Prostate gland (tissue), 2 donors: ENCODE data around the gene CTBP2.

ENCODE experiments used
- POLR2A ChIP-seq: fragments of 450-650 bp; IDR thresholded peaks from one replicate; pipeline ENCODE4 v1.6.1; 2016; ENCODE audit warnings: antibody characterized with exemption, mild to moderate bottlenecking
- TF ChIP-seq, protein P1 (sequence below), 4 experiments: fragments of 200-600 bp in 2 of 4; fragments of 450-650 bp in 2 of 4; sonication (generic) in 2 of 4; IDR thresholded peaks; 1 replicate in 3 of 4; 2 replicates in 1 of 4; pipeline ENCODE4 v1.5.1; 2016 to 2019; ENCODE audit warnings: antibody characterized with exemption in 4 of 4, mild to moderate bottlenecking in 2 of 4, moderate library complexity in 2 of 4

DNA sequence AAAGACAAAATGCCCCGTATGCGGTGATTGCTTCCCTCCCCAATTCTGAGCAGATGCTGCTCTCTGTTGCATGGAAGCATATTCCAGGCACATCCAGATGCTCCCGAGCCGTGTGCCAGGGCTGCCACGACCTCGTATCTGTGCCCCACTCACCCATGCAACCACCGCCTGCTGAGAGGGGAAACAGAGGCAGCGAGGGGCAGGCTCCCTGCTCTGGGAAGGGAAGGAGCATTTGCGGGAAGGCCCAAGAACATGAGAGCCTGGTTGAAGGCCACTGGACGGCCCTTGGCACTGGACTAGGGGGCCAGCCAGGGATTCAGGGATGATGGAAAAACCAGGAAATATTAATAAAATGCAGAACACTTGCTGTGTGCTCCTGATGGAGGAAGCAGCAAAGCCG, 89.4 kb downstream of the CTBP2 start:
- TF ChIP-seq, protein P1, sequence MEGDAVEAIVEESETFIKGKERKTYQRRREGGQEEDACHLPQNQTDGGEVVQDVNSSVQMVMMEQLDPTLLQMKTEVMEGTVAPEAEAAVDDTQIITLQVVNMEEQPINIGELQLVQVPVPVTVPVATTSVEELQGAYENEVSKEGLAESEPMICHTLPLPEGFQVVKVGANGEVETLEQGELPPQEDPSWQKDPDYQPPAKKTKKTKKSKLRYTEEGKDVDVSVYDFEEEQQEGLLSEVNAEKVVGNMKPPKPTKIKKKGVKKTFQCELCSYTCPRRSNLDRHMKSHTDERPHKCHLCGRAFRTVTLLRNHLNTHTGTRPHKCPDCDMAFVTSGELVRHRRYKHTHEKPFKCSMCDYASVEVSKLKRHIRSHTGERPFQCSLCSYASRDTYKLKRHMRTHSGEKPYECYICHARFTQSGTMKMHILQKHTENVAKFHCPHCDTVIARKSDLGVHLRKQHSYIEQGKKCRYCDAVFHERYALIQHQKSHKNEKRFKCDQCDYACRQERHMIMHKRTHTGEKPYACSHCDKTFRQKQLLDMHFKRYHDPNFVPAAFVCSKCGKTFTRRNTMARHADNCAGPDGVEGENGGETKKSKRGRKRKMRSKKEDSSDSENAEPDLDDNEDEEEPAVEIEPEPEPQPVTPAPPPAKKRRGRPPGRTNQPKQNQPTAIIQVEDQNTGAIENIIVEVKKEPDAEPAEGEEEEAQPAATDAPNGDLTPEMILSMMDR (IDR thresholded peaks at IDR 0.05), result no peak
- no peak for TF ChIP-seq POLR2A
